Measurements from ENCODE around the gene SPAG4. TPM values are rescaled to one million over a fixed set of nuclear protein-coding genes. Genes with fewer than 3 reads are reported as not detected.

Gene SPAG4
- total RNA-seq, 1 donor: 2.2 TPM

- no peak for DNase-seq (ENCODE audit: low read depth)
- no peak overlapping the region for H3K4me3 ChIP-seq (ENCODE audit: low read depth, low read length)
- no peak for TF ChIP-seq CTCF (IDR thresholded peaks at IDR 0.05; ENCODE audit: insufficient read depth, low read length)
These were observed 11.8 kb upstream of the SPAG4 start for GRCh38 chr20:35603695-35604448.

DNA sequence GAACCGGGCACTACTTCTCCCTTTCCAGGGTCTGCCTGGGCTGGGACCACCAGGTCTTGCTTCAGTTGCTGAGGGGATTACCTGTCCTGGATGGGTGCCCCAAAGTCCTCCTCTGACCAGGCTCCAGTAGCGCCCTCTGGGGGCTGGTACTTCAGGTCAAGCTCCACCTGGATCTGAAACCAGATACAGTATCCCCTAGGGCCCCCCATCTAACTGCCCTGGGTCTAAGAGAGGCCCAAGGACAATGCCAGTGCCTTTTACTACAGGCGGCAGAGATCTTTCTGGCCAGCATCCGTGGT lies 11.2 kb upstream of the SPAG4 start:
- DNase-seq (ENCODE audit: low read depth): no peak
- no peak overlapping the region for H3K4me3 ChIP-seq (ENCODE audit: low read depth, low read length)
- TF ChIP-seq CTCF (IDR thresholded peaks at IDR 0.05; ENCODE audit: insufficient read depth, low read length): peak; percentile 19

DNA sequence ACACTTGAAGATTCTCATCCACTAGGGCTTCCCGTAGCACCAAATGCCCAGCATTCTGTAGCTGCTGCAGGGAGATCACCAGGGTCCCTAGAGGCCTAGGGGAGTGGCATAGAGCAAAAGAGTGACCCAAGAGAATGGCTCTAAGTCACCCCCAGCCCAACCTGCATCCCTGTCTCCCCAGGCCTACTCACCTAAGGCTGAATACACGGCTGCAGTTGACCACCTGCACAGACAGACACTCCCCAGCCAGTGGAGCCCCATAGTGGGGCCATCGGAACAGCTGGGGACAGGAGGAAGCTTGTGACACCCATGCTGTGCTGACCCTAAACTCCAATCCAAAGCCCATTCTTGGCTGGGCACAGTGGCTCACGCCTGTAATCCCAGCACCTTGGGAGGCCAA lies 9.5 kb upstream of the SPAG4 start:
- TF ChIP-seq CTCF (IDR thresholded peaks at IDR 0.05; ENCODE audit: insufficient read depth, low read length): no peak
- DNase-seq (ENCODE audit: low read depth): no peak
- H3K4me3 ChIP-seq (ENCODE audit: low read depth, low read length): no peak overlapping the region

GRCh38 chr20:35607003-35607735 lies 8.5 kb upstream of the SPAG4 start:
- no peak for DNase-seq (ENCODE audit: low read depth)
- H3K4me3 ChIP-seq (ENCODE audit: low read depth, low read length): no peak overlapping the region
- no peak for TF ChIP-seq CTCF (IDR thresholded peaks at IDR 0.05; ENCODE audit: insufficient read depth, low read length)

- no peak for TF ChIP-seq CTCF (IDR thresholded peaks at IDR 0.05; ENCODE audit: insufficient read depth, low read length)
- no peak overlapping the region for H3K4me3 ChIP-seq (ENCODE audit: low read depth, low read length)
- peak; percentile 28 for DNase-seq (ENCODE audit: low read depth)
These were observed 4.7 kb upstream of the SPAG4 start for GRCh38 chr20:35610833-35611427.

GRCh38 chr20:35611482-35611881 lies 4.1 kb upstream of the SPAG4 start:
- no peak overlapping the region for H3K4me3 ChIP-seq (ENCODE audit: low read depth, low read length)
- no peak for TF ChIP-seq CTCF (IDR thresholded peaks at IDR 0.05; ENCODE audit: insufficient read depth, low read length)
- no peak for DNase-seq (ENCODE audit: low read depth)
